Skin epidermis (tissue), 12 donors: ENCODE data around the gene ABCF2.

ENCODE experiments used
- H3K27ac ChIP-seq, 21 experiments: fragments of 200-600 bp; sonication (generic) in 11 of 21; one replicate each; pipeline ENCODE4 v1.5.0; 2020; ENCODE audit warnings: mild to moderate bottlenecking in 3 of 21, inconsistent platforms in 2 of 21, moderate library complexity in 2 of 21
- H3K4me3 ChIP-seq, 7 experiments: fragments of 200-600 bp; sonication (generic) in 2 of 7; one replicate each; pipeline ENCODE4 v1.5.0; 2020; ENCODE audit warnings: inconsistent platforms in 2 of 7, mild to moderate bottlenecking in 2 of 7, moderate library complexity in 1 of 7

ABCF2 gene

DNA sequence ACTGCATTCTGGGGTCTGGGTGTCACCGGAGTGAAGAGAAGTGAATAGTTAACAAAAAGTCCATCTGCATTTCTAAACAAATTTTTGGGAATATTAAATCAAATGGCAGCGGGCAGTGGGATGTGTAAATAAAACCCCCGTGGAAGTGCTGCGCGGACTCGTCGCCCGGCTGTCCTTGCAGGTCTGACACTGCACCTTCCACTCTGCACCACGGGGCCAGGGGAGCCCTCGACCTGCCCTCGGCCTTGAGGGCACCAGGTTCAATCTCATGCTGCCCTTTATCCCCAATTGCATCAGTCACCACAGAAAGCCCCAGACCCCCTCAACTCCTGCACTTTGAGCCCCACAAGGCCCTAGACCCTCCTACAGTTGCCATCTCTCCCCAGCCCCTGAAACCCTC, 27.8 kb upstream of the ABCF2 start:
- Histone ChIP-seq H3K4me3 (no peak overlapping the region), H3K27ac (no peak overlapping the region)

DNA sequence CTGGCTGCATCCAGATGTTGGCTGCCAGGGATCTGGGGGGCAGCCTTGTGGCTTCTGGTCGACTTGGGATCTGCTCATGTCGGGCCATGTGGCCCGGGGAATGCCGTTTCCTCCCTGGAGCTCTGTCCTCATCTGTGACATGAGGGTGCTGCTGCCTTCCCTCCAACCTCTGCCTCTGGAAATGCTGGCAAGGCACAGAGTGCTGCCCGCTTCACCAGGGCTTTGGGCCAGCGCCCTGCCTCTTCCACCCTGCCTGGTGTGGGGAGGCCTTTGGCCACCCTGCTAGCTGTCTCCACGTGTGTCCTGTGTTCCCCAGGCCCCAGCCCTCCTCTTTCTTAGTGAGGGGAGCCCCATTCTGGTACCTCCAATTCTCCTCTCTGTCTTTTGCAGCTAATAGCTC, 27.3 kb upstream of the ABCF2 start:
- Histone ChIP-seq H3K4me3 (no peak overlapping the region), H3K27ac (no peak overlapping the region)

DNA sequence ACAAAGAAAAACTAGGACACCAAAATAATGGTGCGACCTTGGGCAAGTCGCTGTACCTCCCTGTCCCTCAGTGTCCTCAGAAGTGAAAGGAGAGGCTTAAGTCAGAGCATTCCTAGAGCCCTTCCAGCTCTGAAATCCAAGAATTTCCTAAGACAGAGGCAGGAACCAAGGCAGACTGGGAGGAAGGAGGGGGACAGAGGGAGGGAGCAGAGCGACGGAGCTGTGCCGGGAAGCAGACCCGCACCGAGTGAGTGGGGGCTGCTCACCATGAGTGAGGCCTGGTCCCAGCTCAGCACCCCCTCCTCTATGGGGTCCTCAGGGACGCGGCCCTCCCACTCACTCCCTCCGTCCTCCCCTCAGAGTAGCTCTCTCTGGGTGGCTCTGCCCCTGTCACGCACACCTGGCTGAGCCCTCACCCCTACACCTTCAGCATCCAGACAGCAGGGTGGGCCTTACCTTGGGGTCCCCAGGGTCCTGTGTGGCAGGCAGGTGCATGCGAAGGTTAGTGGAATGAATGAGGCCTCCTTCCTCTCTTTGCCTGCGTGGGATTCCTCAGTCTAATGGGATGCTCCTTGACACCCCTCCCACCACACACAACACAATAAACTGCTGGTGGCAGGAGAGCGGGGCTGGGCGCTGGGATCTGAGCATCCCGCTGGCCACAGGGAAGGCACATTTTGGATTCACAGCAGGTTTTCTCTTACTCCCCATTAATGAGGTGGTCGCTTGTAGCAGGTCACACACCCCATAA, 26.1 kb upstream of the ABCF2 start:
- Histone ChIP-seq H3K27ac (peak overlapping the region in 5 of 21 experiments; percentile 79 to 91 (median 80)), H3K4me3 (peak overlapping the region in 1 of 7 experiments; percentile 50)

DNA sequence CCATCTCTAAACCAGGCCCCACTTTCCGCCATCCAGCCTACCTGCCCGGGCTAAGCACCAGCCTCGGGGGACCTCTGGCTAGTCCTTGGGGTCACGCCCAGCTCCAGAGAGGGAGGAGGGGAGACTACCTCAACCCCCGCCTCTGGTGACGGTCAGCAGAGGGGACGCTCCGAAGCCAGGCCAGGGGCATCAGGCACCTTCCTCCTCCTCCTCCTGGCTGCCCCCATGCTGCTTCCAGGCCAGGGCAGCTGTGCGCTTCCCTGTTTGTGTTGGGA, 25.5 kb upstream of the ABCF2 start:
- Histone ChIP-seq H3K4me3 (peak overlapping the region in 6 of 7 experiments; percentile 27 to 50 (median 42)), H3K27ac (peak overlapping the region in 18 of 21 experiments; percentile 42 to 91 (median 79))

- H3K27ac ChIP-seq, result peak overlapping the region in 20 of 21 experiments; percentile 22 to 91 (median 79)
- peak overlapping the region; percentile 27 to 50 (median 41) for H3K4me3 ChIP-seq
Observed at GRCh38 chr7:151251689-151252560, 24.9 kb upstream of the ABCF2 start.

DNA sequence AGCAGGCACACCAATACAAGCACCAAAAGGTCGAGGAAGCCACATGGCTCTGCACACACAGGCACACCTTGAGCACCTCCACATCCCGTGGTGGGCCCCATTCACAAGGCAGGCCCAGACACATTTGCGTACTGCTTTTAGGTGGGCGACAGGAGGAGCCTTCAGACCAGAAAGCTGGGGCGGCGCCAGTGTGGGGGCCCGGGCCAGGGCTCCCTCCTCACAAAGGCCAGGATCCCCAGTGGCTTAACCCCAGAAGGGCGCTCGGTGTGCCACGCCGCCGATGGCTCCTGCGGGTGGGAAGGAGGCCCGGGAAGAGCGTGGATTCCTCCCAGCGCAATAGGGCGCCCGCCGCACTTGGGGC, 24.3 kb upstream of the ABCF2 start:
- Histone ChIP-seq H3K27ac (peak overlapping the region in 20 of 21 experiments; percentile 22 to 91 (median 78)), H3K4me3 (peak overlapping the region; percentile 8 to 50 (median 41))

DNA sequence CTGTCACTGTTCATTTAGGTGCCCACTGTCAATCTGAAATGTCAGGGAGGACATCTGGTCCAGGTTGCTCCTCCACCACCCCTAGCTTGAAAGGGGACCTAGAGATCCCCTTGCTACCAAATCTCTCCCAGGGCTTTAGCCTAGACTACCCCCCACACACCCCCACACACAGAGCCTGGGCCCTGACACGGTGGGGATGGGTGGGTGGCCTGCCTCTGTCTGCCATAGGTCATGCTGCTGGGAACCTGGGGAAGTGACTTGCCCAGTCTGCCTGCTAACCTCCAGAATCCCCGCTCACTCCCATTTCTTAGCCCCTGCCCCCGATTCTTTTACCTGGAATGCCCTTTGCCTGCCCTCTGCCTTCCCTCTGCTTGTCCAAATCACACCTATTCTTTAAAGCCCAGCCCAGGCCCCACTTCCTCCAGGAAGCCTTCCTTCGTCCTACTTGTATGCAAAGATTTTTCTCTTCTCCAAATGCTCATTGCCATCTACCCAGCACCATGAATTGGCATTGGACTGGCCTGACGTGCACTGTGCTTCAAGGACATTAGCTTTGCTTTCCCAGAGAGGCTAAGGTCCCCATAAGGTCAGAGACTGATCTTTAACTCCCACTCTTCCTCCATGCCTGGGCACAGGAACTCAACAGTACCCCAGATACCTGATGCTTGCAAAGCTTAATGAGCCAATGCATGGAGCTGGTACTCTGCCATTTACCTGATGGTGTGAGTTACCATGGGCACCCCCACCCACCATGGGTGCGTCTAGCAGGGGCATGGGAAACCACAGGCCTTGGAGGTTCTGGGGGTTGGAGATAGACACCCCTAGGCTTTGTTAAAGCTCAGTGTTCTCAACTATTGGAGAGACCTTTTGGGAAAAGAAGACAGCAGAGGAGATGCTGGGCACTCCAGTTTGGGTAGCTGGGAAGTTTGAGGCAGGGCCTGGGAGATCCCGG, 23.5 kb upstream of the ABCF2 start:
- H3K27ac ChIP-seq, result peak overlapping the region in 14 of 21 experiments; percentile 26 to 91 (median 80)
- H3K4me3 ChIP-seq, result peak overlapping the region in 1 of 7 experiments; percentile 50

DNA sequence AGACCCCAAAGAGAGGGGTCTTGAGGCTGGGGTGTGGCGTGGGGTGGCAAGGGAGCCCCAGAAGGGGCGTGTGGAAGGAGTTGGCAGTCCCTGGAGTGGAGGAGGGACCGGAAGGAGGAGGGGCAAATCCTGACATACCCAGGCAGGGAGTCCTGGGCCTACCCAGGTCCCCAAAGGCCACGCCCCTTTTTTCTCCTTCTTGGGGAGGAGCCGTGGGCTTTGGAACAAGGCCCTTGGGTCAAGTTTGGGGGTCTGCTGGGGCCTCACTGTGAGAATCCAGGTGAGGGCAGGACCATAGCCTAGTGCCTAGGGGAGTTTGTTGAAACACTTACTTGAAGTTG, 22.7 kb upstream of the ABCF2 start:
- Histone ChIP-seq H3K4me3 (peak overlapping the region in 3 of 7 experiments; percentile 38 to 57 (median 50)), H3K27ac (peak overlapping the region in 20 of 21 experiments; percentile 34 to 88 (median 76))

GRCh38 chr7:151249034-151249731, 22.2 kb upstream of the ABCF2 start:
- H3K27ac ChIP-seq, result peak overlapping the region in 20 of 21 experiments; percentile 34 to 88 (median 76)
- H3K4me3 ChIP-seq, result peak overlapping the region; percentile 34 to 57 (median 40)

DNA sequence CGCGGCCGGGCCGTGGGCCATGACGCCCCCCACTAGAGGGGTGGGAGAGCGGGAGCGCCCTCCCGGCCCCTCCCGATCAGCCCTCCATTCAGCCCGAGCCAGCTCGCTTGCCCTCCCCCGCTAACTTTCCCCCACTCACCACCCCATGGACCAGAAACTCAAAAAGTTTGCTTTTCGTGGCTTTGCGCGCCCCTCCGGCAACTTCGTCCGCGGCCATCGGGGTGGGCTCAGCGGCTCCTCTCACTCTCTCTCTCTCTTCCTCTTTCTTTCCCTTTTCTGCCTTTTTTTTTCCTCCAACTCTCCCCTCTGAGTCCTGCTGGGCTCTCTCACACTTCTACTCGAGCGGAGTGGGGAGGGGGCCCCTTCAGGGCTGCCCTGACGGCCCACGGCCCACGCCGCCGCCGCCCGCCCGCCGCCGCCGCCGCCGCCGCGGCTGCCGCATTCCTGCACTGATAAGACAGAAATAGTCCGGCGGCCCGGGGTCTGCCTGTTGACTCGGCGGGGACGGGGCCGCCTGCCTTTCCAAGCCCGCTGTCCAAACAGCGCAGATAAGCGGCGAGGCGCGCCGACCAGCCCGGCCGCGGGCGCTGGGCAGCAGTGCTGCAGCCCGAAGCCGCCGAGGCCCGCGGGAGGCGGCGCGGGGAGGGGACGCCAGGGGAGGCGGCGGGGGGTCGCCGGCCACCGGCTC, 21.5 kb upstream of the ABCF2 start, which contains the start of gene SMARCD3:
Gene SMARCD3, minus strand, starts transcription at position 349 of the 688 bp plus-strand sequence. Its CDS starts 132 bp downstream, at position 217.
- H3K4me3 ChIP-seq, result peak within 1 kb of the TSS; percentile 34 to 57 (median 40)
- H3K27ac ChIP-seq, result peak within 1 kb of the TSS; percentile 13 to 88 (median 77)

DNA sequence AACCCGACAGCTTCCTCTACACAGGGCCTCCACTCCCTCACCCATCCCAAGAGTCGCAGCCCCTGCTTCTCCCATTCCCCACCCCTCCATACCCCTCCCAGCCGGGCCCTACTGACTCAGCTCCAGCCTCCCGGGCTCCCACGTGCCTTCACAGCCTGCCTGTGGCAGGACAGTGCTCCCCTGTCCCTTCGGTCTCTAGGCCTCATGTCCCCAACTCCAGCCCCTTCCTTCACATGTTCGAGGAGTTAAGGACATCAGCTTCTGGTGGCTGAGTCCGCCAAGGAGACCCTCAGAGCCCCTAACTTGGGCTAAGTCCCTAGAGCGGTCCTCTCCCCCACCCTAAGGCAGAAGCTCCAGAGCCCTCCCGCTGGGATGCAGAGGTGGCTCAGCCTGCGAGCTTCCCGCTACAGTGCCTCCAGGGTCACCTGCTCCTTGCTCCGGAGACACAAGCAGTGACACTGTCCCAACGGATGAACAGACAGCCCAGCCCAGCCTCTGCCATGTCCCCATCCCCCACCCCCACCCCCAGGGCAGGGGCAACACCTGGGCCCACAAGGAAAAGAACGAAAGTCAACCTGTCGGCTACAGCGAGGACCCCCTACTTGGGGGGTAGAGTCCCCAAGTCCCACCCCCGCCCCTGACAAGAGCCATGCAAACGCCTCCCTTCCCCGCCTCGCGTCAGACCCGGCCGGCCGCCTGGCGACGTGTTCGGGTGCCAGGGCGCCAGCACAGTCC, 20.8 kb upstream of the ABCF2 start:
- peak overlapping the region; percentile 34 to 57 (median 40) for H3K4me3 ChIP-seq
- H3K27ac ChIP-seq, result peak overlapping the region in 19 of 21 experiments; percentile 17 to 88 (median 77)

GRCh38 chr7:151246851-151247580, 20.0 kb upstream of the ABCF2 start:
- Histone ChIP-seq H3K27ac (peak overlapping the region in 9 of 21 experiments; percentile 45 to 88 (median 82)), H3K4me3 (peak overlapping the region in 2 of 7 experiments; percentile 34 to 50)

DNA sequence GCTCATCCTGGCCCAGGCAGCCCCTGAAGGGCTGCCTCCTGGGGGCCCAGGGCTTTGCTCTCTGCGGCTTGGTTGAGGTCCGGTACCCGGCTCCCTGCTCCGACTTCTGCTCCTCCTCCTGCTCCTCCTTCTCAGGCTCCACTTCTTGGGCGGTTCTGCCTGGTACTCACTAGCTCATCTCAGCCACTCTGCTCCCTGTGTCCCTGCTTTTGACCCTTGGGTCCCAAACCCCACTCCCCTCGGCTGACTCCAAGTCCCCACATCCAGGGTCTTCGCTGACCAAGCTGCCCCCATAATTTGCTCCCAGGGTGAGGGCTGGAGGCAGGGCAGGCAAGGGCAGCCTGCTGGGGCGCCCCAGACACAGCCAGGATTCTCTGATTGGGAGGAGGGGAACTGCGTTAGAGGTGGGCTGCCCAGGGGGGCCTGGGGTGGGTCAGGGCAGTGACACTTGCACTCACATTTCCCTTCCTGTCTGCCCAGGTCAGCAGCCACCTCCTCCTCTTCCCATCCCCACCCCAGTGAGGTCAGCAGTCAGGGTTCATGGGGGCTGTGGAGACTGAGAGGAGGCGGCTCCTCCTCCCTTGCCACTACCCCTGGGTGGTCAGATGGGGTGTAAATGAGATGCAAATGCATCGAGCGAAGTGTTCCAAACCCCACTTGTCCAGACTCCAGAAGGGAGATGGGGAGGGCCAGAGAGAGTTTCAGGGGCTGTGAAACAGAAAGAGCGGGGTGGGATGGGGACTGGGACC, 19.3 kb upstream of the ABCF2 start:
- H3K4me3 ChIP-seq, result peak overlapping the region in 2 of 7 experiments; percentile 18 to 38
- no peak overlapping the region for H3K27ac ChIP-seq

DNA sequence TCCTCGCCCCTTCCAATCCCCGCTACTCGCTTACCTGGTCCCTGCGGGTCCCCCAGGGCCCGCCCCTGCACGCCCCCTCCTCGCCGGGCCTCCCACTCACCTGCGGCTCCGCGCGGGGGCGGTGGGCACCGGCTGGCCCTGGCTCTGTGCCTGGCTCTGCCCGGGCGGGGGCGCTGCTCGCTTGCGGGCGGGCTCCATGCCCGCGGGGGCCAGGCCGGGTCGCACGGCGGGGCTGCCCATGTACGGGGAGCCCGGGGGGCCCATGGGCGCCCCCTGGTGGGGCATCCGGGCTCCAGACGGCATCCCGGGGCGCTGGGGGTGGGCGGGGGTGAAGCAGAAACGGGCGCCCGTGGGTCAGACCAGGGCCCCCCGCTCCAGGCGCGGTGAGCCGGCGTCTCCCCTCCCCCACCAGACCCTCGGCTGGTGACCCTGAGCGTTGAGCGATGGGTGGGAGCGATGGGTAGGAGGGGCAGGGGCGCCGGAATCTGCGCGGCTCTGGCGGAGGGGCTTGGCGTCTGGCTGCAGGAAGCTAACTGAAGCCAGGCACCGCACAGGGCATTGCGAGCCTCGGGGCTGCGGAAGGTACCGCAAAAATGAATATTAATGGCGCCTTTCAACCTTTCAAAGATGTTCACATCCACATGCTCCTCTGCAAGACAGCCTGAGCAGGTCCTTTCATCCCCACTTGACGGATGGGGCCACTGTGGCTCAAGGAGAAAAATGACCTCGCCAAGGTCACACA, 18.5 kb upstream of the ABCF2 start:
- peak overlapping the region in 2 of 21 experiments; percentile 23 to 51 for H3K27ac ChIP-seq
- H3K4me3 ChIP-seq, result peak overlapping the region in 6 of 7 experiments; percentile 9 to 38 (median 18)

GRCh38 chr7:151244841-151245346, 17.9 kb upstream of the ABCF2 start:
- H3K4me3 ChIP-seq, result peak overlapping the region in 6 of 7 experiments; percentile 9 to 38 (median 18)
- H3K27ac ChIP-seq, result peak overlapping the region in 2 of 21 experiments; percentile 23 to 51
